Endothelial cell of hepatic sinusoid (primary cell): ENCODE results near the gene EML4.
"Not testable (repeated sequence)": the region's sequence is repeated elsewhere in the genome, so short reads cannot be mapped to it uniquely, and the experiment has no call there.

ENCODE experiments used
- in situ Hi-C: cut with HindIII; loops from 2 replicates; pipeline ENCODE4 v1.10.0; 2017; ENCODE audit warnings: low sequenced_read_pairs

EML4 gene

GRCh38 chr2:42342795-42343241 is 173.7 kb downstream of the EML4 start:
- in situ Hi-C loops = no loop called here

DNA sequence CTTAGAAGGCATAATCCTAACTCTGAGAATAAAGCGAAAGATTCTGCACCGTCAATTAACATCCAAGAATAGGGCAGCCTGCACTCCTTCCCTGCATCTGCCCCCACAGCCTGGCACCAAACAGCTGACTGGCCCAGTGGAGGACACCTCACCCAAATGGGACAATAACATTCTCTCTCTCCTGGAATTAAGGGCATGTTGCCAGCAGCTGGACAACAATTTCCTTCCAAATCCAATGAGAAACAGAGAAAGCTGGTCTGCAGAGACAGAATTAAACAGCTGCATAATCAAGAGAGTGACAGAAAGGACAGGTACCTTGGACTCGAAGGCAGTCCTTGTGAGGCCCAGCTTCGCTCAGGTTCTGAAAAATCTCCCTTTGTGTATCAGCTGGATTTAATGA is 176.8 kb downstream of the EML4 start:
- in situ Hi-C loops = no loop called here

- in situ Hi-C loops = not testable (repeated sequence)
Observed at GRCh38 chr2:42346856-42347255, 177.7 kb downstream of the EML4 start.

DNA sequence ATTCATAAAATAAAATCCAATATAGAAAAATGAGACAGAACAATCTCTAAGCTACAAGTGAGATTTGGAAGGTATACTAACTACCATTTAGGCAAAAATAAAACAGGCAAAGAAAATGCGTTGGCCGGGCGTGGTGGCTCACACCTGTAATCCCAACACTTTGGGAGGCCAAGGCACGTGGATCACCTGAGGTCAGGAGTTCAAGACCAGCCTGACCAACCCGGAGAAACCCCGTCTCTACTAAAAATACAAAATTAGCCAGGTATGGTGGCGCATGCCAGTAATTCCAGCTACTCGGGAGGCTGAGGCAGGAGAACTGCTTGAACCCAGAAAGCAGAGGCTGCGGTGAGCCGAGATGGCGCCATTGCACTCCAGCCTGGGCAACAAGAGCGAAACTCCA is 178.4 kb downstream of the EML4 start:
- in situ Hi-C loops = not testable (repeated sequence)

DNA sequence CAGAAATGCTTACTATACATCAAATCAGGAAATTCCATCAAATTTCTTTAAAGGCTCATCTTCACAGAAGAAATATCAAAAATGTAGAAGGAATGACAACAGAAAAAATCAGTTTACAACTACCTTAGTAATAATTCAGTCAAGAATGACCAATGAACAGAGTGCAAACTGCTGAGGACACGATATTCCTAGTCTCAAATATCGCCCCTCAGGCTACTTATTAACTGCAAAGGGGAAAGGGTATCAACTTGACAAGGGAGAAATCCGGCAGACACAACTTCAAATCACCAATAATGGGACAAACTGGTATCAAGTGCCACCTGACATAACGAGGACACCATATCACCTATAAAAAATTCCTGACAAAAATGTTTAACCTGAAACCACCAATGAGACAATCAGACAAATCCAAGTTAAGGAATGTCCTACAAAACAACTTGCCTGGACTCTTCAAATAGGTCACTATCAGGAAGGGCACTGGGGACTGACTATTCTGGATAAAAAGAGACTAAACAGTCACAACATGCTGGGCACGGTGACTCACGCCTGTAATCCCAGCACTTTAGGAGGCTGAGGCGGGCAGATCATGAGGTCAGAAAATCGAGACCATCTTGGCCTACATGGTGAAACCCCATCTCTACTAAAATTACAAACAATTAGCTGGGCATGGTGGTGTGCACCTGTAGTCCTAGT is 179.1 kb downstream of the EML4 start:
- in situ Hi-C loops = no loop called here

DNA sequence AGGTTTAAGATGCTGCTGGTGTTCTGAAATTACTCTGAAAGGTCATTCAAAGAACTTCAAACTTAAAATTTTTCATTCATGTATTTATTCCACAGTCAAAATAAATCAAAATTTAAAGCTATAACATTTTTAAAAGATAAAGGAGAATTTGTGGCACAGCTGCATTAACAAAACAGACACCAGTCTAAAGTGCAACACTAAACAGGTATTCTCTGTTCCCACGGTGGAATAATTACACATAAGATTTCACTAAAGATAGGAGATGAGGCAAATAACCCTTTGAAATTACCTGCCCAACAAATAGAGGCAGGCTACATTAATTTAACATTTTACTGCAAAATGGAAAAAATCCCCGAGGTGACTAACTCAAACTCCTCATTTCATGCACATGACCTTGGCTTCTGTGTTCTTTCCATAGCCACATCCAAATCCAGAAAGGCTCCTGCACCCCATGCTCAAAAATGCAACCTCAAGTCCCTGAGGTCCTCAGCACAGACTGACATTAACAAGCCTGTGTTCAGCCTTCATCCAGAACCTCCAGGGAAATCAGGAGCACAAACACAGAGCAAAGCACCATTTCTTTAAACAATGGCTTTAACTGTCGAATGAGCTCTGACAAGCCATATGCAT is 181.4 kb downstream of the EML4 start:
- in situ Hi-C loops = no loop called here

GRCh38 chr2:42351864-42352263 is 182.7 kb downstream of the EML4 start:
- in situ Hi-C loops = no loop called here

GRCh38 chr2:42353792-42354429 is 184.8 kb downstream of the EML4 start:
- in situ Hi-C loops = no loop called here

DNA sequence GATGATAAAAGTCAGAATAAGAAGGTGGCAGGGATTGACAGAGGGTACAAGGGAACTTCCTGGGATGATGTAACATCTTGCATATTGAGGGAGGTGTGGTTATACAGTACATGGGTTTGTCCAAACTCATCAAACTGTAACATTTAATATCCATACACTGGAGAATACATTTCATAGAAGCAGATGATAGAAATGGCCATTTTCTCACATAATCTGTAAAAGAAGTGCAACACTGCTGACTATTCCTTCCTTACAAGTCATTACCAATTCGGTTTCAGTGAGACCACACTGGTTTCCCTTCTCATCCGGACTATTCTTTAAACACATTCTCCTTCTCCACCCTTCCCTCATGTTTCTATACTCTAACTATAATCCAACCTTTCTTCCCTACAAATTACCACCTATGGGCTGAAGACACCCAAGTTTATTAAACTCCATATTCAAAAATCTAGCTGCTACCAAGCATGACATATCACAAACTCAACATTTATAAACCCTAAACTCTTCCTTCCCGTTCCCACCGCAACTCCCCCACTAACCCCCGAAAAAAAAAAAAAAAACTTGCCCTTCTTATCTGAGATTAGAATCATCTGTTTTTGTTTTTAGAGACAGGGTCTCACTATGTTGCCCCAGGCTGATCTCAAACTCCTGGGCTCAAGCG is 190.3 kb downstream of the EML4 start:
- in situ Hi-C loops = no loop called here

GRCh38 chr2:42359965-42360483 is 190.9 kb downstream of the EML4 start:
- in situ Hi-C loops = no loop called here

DNA sequence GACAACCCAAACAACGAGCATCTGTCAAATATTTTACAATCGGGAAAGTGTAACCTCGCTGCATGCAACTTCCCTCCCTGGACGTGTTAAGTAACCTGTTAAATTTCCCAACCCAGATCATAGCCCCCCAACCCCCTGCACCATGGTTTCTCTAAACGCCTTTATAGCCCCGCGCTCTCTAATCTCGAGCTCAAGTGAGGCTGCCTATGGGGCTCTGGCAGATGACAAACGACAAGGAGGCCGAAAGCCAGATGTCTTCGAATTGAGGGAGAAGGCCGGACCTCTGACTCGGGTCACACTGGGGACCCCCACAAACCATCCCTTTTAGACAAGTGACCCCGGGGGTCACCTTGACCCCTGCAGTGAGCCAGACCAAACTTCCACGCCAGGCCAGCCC is 191.3 kb downstream of the EML4 start:
- in situ Hi-C loops = no loop called here

GRCh38 chr2:42360890-42361727 is 192.0 kb downstream of the EML4 start, which contains the start of gene COX7A2L:
COX7A2L (minus strand) TSS chr2:42361217; CDS start chr2:42361161, 56 bp downstream.
- in situ Hi-C loops = no loop called here

DNA sequence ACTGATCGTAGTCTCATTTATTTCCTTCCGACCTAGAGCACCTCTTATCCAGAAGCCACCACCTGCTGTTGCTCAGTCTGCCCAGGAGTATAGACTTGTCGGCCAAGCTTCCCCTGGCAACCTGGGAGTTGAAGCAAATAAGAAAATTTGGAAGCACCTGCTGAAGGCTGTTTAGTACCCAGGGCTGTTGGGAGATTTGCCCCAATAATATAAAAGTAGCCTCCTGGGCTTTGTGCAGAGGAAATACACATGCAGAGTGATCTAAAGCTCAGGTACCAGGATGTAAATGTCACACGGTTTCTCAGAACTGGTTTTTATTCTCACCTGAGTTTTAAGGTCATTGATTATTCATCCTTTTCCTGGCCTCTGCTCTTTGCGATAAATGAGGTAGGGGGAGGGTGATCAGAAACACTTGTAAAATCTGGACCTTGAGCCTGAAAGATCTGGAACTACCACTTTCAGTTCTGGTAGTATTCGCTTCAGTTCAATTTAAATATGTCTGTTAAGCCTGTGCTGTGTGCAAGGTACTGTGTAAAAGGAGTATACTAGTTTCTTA is 192.7 kb downstream of the EML4 start:
- in situ Hi-C loops = no loop called here

GRCh38 chr2:42363413-42363812 is 194.3 kb downstream of the EML4 start:
- in situ Hi-C loops = no loop called here

DNA sequence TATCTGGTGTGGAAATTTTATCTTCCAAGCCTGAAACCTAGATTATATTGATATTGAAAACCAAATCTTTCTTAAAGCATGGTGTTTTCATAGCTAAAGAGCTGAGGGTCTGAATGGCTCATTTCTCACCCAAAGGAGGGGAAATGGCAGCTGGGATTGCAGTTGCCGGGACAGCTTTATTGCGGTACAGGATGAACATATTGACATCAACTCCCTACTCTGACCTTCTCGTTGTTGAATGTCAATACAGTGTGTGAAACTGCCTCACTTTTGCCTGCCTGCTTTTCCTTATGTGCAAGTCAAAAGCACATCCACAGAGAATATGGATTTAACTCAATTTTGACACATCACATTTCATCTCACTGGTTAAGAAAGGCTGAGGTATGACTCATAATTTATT is 195.5 kb downstream of the EML4 start:
- in situ Hi-C loops = no loop called here

DNA sequence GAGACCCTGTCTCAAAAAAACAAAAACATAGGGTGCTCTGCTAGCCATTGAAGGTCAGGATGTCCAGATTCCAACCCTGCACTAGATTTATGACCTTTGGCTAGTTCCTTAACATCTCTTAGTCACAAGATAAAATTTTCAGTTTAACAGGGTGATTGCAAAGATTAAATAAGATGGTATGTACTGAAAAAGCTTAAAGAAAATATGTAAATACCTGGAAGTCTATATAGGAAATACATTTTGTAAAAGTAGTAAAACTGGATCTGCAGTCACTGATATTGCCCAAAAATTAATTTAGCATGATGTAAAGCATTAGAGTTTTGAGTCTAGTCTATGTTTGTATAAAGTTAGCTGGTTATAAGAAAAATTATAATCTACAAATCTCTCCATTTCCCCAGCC is 197.3 kb downstream of the EML4 start:
- in situ Hi-C loops = no loop called here

- in situ Hi-C loops = no loop called here
Observed at GRCh38 chr2:42367835-42368234, 198.7 kb downstream of the EML4 start.

DNA sequence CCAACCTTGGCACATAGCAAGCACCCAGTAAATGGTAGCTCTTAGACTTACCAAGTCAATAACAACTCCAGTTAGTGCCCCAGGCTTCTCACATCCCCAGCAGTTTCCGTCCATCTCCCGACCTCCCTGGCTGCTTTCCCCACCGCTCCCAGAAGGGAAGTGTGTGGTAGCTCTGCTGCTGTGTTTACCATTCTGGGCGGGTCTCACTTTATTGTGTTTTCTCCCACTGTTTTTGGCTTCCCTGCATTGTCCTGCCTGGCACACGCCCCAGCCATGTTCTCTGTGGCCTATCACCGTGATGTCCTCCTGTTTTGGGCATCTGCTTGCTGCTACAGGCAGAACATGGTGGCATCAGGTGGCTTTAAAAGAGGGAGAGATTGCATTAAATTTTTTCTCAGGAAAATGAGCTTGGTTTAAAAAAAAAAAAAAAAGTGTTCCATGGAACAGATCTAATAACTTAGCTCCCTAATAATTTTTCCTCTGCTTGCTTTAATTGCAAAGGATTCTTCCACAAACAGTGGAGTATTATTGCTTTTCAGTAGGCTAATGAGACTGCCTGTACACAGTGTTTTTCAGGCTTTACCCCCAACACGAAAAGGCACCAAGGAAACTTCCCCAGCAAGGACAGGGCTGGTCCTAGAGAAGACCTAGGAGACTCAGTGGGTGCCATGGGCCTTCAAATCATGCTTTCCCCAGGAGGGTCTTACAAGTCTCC is 199.8 kb downstream of the EML4 start:
- in situ Hi-C loops = no loop called here

- in situ Hi-C loops = no loop called here
Observed at GRCh38 chr2:42369532-42370229, 200.5 kb downstream of the EML4 start.
